Subcutaneous abdominal adipose tissue (tissue), 5 donors: ENCODE results near the gene FBLL1.
"Not testable (repeated sequence)": the region's sequence is repeated elsewhere in the genome, so short reads cannot be mapped to it uniquely, and the experiment has no call there.

Experiments used
- H3K27ac ChIP-seq: one replicate; pipeline ENCODE4 v1.7.0; 2013; ENCODE audit warnings: low read depth, mild to moderate bottlenecking, inconsistent platforms, low read length, moderate library complexity
- H3K27me3 ChIP-seq, 5 donors: one replicate each; pipeline ENCODE4 v1.7.0; 2013; ENCODE audit warnings: low read length in 5 of 5, inconsistent platforms in 1 of 5; ENCODE audit not compliant: control insufficient read depth in 5 of 5, insufficient read depth in 4 of 5
- H3K36me3 ChIP-seq, 5 donors: one replicate each; pipeline ENCODE4 v1.7.0; 2013; ENCODE audit warnings: low read length in 5 of 5; ENCODE audit not compliant: control insufficient read depth in 5 of 5, insufficient read depth in 5 of 5
- H3K4me1 ChIP-seq, 5 donors: one replicate each; pipeline ENCODE4 v1.7.0; 2013; ENCODE audit warnings: low read length in 5 of 5, mild to moderate bottlenecking in 3 of 5, moderate library complexity in 1 of 5; ENCODE audit not compliant: control insufficient read depth in 5 of 5, insufficient read depth in 5 of 5
- H3K4me3 ChIP-seq, 5 donors: one replicate each; pipeline ENCODE4 v1.7.0; 2013; ENCODE audit warnings: low read length in 5 of 5, low read depth in 1 of 5
- H3K9ac ChIP-seq, 5 donors: one replicate each; pipeline ENCODE4 v1.7.0; 2013; ENCODE audit warnings: low read length in 5 of 5, mild to moderate bottlenecking in 4 of 5, moderate library complexity in 3 of 5
- H3K9me3 ChIP-seq, 5 donors: one replicate each; pipeline ENCODE4 v1.7.0; 2013; ENCODE audit warnings: low read length in 5 of 5; ENCODE audit not compliant: control insufficient read depth in 5 of 5
- donor health status: healthy.
- donor health status: healthy.
- donor health status: healthy.
- donor health status: healthy.
- donor health status: healthy.

FBLL1 gene

GRCh38 chr5:168550656-168551055 is 21.6 kb downstream of the FBLL1 start:
- no peaks in the 10 kb centered on the region for H3K9me3 ChIP-seq
- H3K4me3 ChIP-seq = no peak overlapping the region
- no peak overlapping the region for H3K9ac ChIP-seq
- peaks cover 15 to 21% (median 19%) of the 10 kb centered on the region in 5 donors for H3K36me3 ChIP-seq
- H3K27ac ChIP-seq = no peak overlapping the region
- H3K27me3 ChIP-seq = no peaks in the 10 kb centered on the region
- peaks cover 0 to 7% (median 0%) of the 10 kb centered on the region in 5 donors for H3K4me1 ChIP-seq

GRCh38 chr5:168552146-168552545 is 23.0 kb downstream of the FBLL1 start:
- Histone ChIP-seq H3K4me3 (no peak overlapping the region), H3K9ac (no peak overlapping the region), H3K27me3 (no peaks in the 10 kb centered on the region), H3K4me1 (peaks cover 0 to 7% (median 0%) of the 10 kb centered on the region in 5 donors), H3K9me3 (no peaks in the 10 kb centered on the region), H3K36me3 (peaks cover 21 to 29% (median 27%) of the 10 kb centered on the region in 5 donors), H3K27ac (no peak overlapping the region)

GRCh38 chr5:168553377-168554130 is 24.4 kb downstream of the FBLL1 start:
- Histone ChIP-seq H3K9ac (no peak overlapping the region), H3K9me3 (no peaks in the 10 kb centered on the region), H3K4me1 (peaks cover 0 to 7% (median 0%) of the 10 kb centered on the region in 5 donors), H3K27me3 (no peaks in the 10 kb centered on the region), H3K27ac (no peak overlapping the region), H3K4me3 (no peak overlapping the region), H3K36me3 (peaks cover 29 to 39% (median 34%) of the 10 kb centered on the region in 5 donors)

GRCh38 chr5:168557389-168557788 is 28.3 kb downstream of the FBLL1 start:
- Histone ChIP-seq H3K27ac (no peak overlapping the region), H3K4me1 (peaks cover 0 to under 1% (median 0%) of the 10 kb centered on the region in 5 donors), H3K9me3 (no peaks in the 10 kb centered on the region), H3K9ac (no peak overlapping the region), H3K4me3 (no peak overlapping the region), H3K36me3 (peaks cover 49 to 62% (median 54%) of the 10 kb centered on the region in 5 donors), H3K27me3 (no peaks in the 10 kb centered on the region)

- H3K9me3 ChIP-seq = no peaks in the 10 kb centered on the region
- no peak overlapping the region for H3K27ac ChIP-seq
- H3K9ac ChIP-seq = peak overlapping the region in 1 of 5 donors; percentile 1
- no peaks in the 10 kb centered on the region for H3K27me3 ChIP-seq
- no peaks in the 10 kb centered on the region for H3K4me1 ChIP-seq
- H3K36me3 ChIP-seq = peaks cover 43 to 55% (median 44%) of the 10 kb centered on the region in 5 donors
- no peak overlapping the region for H3K4me3 ChIP-seq
These were observed 33.2 kb downstream of the FBLL1 start for GRCh38 chr5:168562279-168562678.

- Histone ChIP-seq H3K9me3 (no peaks in the 10 kb centered on the region), H3K36me3 (peaks cover 33 to 50% (median 37%) of the 10 kb centered on the region in 5 donors), H3K4me1 (no peaks in the 10 kb centered on the region), H3K4me3 (no peak overlapping the region), H3K27ac (no peak overlapping the region), H3K27me3 (no peaks in the 10 kb centered on the region), H3K9ac (no peak overlapping the region)
These were observed 34.9 kb downstream of the FBLL1 start for GRCh38 chr5:168563959-168564358.

- H3K27ac ChIP-seq = no peak overlapping the region
- H3K9ac ChIP-seq = no peak overlapping the region
- H3K9me3 ChIP-seq = no peaks in the 10 kb centered on the region
- H3K4me3 ChIP-seq = no peak overlapping the region
- no peaks in the 10 kb centered on the region for H3K27me3 ChIP-seq
- peaks cover 0 to 3% (median 0%) of the 10 kb centered on the region in 5 donors for H3K4me1 ChIP-seq
- H3K36me3 ChIP-seq = peaks cover 12 to 29% (median 15%) of the 10 kb centered on the region in 5 donors
These were observed 39.6 kb downstream of the FBLL1 start for GRCh38 chr5:168568738-168569137.

- Histone ChIP-seq H3K4me3 (no peak overlapping the region), H3K36me3 (peaks cover 6 to 18% (median 12%) of the 10 kb centered on the region in 5 donors), H3K9ac (no peak overlapping the region), H3K4me1 (peaks cover 0 to 10% (median 5%) of the 10 kb centered on the region in 5 donors), H3K27me3 (no peaks in the 10 kb centered on the region), H3K27ac (no peak overlapping the region), H3K9me3 (no peaks in the 10 kb centered on the region)
These were observed 41.6 kb downstream of the FBLL1 start for GRCh38 chr5:168570490-168571328.

GRCh38 chr5:168573663-168574062 is 44.6 kb downstream of the FBLL1 start:
- H3K9me3 ChIP-seq, H3K4me3 ChIP-seq, H3K36me3 ChIP-seq, H3K9ac ChIP-seq, H3K27me3 ChIP-seq, H3K27ac ChIP-seq: not testable (repeated sequence)
- H3K4me1 ChIP-seq = peaks cover 4 to 29% (median 22%) of the 10 kb centered on the region in 5 donors

- H3K4me3 ChIP-seq, H3K27ac ChIP-seq, H3K27me3 ChIP-seq, H3K9ac ChIP-seq, H3K36me3 ChIP-seq, H3K9me3 ChIP-seq: not testable (repeated sequence)
- H3K4me1 ChIP-seq = peaks cover 4 to 29% (median 22%) of the 10 kb centered on the region in 5 donors
These were observed 45.1 kb downstream of the FBLL1 start for GRCh38 chr5:168574156-168574555.
